Lower leg skin (tissue), 4 donors: ENCODE results near the gene CHCHD10. TPM values are rescaled to one million over a fixed set of nuclear protein-coding genes. Genes with fewer than 3 reads are reported as not detected.

Experiments
- DNase-seq, 2 donors: peaks; one replicate each; pipeline ENCODE4 v3.0.0-alpha.2; 2019; ENCODE audit warnings: low spot score in 2 of 2
- H3K4me3 ChIP-seq: fragments of 200-600 bp; sonication (generic); 2 replicates; pipeline ENCODE4 v1.5.1; 2017; ENCODE audit warnings: mild to moderate bottlenecking, low read depth; ENCODE audit not compliant: poor library complexity, severe bottlenecking
- POLR2A ChIP-seq, 2 donors: fragments of 450-650 bp; IDR thresholded peaks; one replicate each; pipeline ENCODE4 v1.6.1; 2016 to 2017; ENCODE audit warnings: antibody characterized with exemption in 2 of 2, mild to moderate bottlenecking in 1 of 2, moderate library complexity in 1 of 2
- WGBS, 2 donors: methylation state at CpG; one replicate each; pipeline ENCODE4 v1.1.5; 2018; 5-methylcytosine and 5-hydroxymethylcytosine counted together
- intact Hi-C: fragments of 100-400 bp; cut with DNase I; formaldehyde crosslinking; loops from one replicate; pipeline ENCODE4 v1.15.0; 2023; ENCODE audit warnings: low total_unique reads
- total RNA-seq, 4 donors: library from RNA; depleted of rRNA; stranded (reverse); fragments of >200 nt; gene quantifications; one replicate each; pipeline ENCODE4 v1.1.0, GENCODE V29; 2016
- TF ChIP-seq, protein P1 (sequence below), 3 donors: fragments of 450-650 bp; IDR thresholded peaks; one replicate each; pipeline ENCODE4 v1.5.1; 2016; ENCODE audit warnings: antibody characterized with exemption in 3 of 3, mild to moderate bottlenecking in 3 of 3, moderate library complexity in 2 of 3

CHCHD10 gene
- total RNA-seq, 4 donors from 2014 or later = 3.8 to 28.3 (median 11.4) TPM

- WGBS, 2 donors = 91 to 95% methylated on average over 17 to 18 of the region's 18 CpGs
- TF ChIP-seq, protein P1, sequence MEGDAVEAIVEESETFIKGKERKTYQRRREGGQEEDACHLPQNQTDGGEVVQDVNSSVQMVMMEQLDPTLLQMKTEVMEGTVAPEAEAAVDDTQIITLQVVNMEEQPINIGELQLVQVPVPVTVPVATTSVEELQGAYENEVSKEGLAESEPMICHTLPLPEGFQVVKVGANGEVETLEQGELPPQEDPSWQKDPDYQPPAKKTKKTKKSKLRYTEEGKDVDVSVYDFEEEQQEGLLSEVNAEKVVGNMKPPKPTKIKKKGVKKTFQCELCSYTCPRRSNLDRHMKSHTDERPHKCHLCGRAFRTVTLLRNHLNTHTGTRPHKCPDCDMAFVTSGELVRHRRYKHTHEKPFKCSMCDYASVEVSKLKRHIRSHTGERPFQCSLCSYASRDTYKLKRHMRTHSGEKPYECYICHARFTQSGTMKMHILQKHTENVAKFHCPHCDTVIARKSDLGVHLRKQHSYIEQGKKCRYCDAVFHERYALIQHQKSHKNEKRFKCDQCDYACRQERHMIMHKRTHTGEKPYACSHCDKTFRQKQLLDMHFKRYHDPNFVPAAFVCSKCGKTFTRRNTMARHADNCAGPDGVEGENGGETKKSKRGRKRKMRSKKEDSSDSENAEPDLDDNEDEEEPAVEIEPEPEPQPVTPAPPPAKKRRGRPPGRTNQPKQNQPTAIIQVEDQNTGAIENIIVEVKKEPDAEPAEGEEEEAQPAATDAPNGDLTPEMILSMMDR (IDR thresholded peaks at IDR 0.05) = no peak
- no peak overlapping the region for H3K4me3 ChIP-seq
- intact Hi-C loops = no loop called here
- DNase-seq = no peak
These were observed 32.8 kb upstream of the CHCHD10 start for GRCh38 chr22:23800297-23801237.

- no peak overlapping the region for H3K4me3 ChIP-seq
- DNase-seq = no peak
- intact Hi-C loops = no loop called here
- WGBS, 2 donors = 54% methylated on average over 5 of the region's 5 CpGs
- TF ChIP-seq, protein P1 (IDR thresholded peaks at IDR 0.05) = no peak
- no peak for TF ChIP-seq POLR2A (IDR thresholded peaks at IDR 0.05)
These were observed 28.7 kb upstream of the CHCHD10 start for GRCh38 chr22:23796461-23796860.

- DNase-seq = no peak
- TF ChIP-seq POLR2A (IDR thresholded peaks at IDR 0.05) = no peak
- TF ChIP-seq, protein P1 (IDR thresholded peaks at IDR 0.05) = no peak
- no peak overlapping the region for H3K4me3 ChIP-seq
- 93 to 94% methylated on average over 8 of the region's 8 CpGs for WGBS, 2 donors
- intact Hi-C loops = no loop called here
These were observed 25.6 kb upstream of the CHCHD10 start for GRCh38 chr22:23793326-23793725.

- no peak for DNase-seq
- H3K4me3 ChIP-seq = no peak overlapping the region
- WGBS, 2 donors = 76 to 81% methylated on average over 24 to 25 of the region's 25 CpGs
- intact Hi-C loops = no loop called here
- TF ChIP-seq, protein P1 (IDR thresholded peaks at IDR 0.05) = no peak
- no peak for TF ChIP-seq POLR2A (IDR thresholded peaks at IDR 0.05)
These were observed 24.2 kb upstream of the CHCHD10 start for GRCh38 chr22:23791738-23792645.

- intact Hi-C loops = no loop called here
- WGBS, 2 donors = 51 to 65% methylated on average over 11 of the region's 11 CpGs
- peak in 1 of 2 donors; percentile 54 for DNase-seq
- no peak for TF ChIP-seq POLR2A (IDR thresholded peaks at IDR 0.05)
- TF ChIP-seq, protein P1 (IDR thresholded peaks at IDR 0.05) = no peak
- no peak overlapping the region for H3K4me3 ChIP-seq
These were observed 23.3 kb upstream of the CHCHD10 start for GRCh38 chr22:23790819-23791737.
